Measurements from ENCODE around the gene TACR1.
"Not testable (repeated sequence)": the region's sequence is repeated elsewhere in the genome, so short reads cannot be mapped to it uniquely, and the experiment has no call there.

TACR1 gene, protein sequence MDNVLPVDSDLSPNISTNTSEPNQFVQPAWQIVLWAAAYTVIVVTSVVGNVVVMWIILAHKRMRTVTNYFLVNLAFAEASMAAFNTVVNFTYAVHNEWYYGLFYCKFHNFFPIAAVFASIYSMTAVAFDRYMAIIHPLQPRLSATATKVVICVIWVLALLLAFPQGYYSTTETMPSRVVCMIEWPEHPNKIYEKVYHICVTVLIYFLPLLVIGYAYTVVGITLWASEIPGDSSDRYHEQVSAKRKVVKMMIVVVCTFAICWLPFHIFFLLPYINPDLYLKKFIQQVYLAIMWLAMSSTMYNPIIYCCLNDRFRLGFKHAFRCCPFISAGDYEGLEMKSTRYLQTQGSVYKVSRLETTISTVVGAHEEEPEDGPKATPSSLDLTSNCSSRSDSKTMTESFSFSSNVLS

DNA sequence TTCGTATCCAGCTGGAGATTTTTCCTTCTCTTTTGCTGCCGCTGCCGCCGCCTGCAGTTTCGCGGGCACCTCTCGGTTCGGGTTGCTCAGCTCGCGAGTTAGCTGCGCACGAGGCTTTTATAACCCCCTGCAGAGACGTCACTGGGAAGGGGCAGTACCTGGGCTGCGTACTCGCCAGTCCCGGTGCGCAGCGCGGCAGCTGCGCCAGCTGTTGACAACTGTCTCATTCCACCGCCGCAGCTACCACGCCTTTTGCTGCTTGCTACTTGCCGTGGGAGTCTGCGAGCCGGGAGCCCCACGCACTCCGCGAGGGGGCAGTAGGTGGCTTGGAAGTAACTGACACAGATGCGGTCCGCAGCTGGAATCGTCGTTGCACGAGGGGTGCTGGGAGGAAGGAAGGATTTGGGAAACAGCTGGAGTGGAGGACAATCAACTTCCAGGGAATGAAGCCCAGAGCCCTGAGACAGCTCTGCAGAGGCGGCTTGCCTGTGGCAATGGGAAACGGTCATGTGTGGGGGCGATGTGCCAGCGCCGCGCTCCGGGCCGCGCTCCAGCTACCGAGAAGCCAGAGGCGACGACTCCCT is at the start of gene TACR1:
TSS of gene TACR1 (minus strand) at position 93 of the 584 bp plus-strand sequence. CDS start 586 bp downstream, outside the sequence.
- no peak for DNase-seq

DNA sequence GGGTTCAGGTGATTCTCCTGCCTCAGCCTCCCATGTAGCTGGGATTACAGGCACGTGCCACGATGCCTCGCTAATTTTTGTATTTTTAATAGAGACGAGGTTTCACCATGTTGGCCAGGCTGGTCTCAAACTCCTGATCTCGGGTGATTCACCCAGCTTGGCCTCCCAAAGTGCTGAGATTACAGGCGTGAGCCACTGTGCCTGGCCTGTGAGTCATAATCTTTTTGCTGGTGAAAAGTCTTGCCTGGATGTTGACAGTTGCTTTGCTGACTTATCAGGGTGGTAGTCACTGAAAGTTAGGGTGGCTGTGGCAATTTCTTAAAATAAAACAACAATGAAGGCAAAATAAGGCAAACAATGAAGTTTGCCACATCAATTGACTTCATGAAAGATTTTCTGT is 49.3 kb upstream of the TACR1 start:
- DNase-seq, result not testable (repeated sequence)

DNA sequence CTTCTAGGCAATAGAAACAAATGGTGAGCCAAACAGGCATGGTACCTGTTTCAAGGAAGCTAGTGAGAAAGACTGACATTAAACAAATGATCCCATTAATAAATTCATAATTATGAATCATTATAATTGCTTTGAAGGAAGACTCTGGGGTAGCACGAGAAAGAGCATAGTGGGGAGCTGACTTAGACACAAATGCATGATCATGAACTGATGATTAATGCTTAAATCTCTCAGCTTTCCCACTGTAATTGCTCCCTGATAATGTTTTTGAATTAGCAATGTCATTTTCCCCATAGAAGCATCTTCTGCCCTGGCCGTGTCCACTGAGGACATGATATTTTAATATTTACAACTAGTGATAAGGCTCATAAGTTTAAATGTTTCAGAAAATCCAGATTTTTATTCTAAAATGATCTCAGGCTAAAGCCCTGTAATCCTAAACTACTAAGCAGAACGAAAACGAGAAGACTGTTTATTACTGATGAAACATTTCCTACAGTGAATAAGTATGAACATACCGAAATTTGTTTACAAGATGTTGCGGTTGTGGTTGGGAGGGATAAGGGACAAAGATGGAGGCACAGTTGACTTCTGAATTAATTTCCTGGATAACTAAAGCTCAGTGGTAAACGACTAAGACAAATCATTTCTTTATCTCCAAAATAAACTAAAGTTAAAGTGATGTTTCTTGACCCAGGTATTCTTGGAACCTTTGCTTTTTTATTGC is 47.3 kb upstream of the TACR1 start:
- no peak for DNase-seq

DNA sequence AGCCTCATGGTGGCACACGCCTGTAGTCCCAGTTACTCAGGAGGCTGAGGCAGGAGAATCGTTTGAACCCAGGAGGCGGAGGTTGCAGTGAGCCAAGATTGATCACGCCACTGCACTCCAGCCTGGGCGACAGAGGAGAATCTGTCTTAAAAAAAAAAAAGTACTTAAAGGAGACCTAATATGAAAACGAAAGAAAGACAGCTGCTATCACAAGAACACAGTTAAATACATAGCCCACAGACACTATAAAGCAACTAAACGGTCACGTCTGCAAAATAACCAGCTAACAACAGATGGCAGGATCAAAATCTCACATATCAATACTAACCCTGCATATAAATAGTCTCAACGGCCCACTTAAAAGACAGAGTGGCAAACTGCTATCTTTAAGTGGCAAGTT is 43.9 kb upstream of the TACR1 start:
- DNase-seq, result no peak

DNA sequence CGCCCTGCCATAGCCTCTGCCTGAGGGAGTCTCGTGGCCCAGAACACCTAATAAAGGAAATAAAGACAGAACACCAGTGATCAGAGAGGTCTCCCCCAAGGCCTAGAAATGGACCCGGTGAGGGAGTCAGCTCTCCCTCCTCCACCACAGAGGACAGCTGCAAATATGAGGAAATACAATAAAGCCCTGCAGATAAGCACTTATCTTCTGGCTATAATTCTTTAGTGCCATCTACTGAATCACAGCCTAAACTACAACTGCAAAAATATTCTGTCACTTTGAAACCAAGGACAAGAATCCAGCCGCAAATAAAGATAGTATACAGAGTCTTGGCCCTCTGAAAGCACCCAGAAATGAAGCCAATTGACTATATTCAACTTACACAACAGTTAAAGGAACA is 42.4 kb upstream of the TACR1 start:
- no peak for DNase-seq

DNA sequence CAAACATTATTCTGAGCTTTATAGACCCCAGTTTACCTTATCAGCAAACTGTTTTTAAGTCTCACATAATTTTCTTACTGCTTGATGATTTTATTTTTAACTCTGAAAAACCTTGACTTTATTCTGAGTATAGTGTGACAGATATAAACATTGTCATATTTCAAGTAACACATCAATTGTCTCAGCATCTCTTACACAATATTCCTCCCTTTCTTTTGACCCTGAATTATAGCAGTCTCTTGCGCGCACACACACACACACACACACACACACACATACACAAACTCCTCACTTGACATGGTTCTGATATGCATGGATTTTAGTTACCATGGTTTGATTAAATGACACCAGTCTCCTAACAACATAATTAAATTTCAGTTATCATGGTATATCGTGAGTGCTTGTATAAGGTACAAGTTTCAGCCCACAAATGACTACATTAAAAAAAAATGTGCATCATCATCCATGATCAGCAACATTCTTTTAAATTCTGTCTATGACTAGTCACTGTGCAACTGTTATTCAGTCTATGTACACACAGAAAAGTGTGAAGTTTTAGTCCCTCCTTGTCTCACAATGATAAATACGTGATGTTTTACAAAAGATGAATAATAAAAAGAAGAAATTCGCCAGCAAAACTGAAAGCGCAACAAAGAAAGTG is 39.5 kb upstream of the TACR1 start:
- DNase-seq, result no peak

DNA sequence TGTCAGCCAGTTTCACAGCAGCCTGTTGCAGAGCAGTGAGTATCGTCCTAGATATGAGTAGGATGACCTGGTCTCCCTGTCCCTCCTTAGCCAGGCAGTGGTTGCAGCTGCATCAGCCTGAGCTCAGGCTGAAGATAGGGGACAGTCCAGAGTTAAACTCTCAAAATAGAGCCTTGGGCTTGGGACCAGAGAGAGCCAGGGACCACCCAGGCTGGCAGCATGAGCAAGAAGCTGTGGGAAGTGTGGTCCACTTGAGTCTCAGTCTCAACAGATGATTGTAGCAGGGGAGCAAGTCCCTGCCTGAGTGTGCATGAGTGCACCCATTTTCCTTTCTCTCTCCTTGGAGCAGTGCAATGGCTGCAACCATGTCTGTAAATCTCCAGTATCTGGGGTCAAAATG is 38.0 kb upstream of the TACR1 start:
- DNase-seq, result no peak

DNA sequence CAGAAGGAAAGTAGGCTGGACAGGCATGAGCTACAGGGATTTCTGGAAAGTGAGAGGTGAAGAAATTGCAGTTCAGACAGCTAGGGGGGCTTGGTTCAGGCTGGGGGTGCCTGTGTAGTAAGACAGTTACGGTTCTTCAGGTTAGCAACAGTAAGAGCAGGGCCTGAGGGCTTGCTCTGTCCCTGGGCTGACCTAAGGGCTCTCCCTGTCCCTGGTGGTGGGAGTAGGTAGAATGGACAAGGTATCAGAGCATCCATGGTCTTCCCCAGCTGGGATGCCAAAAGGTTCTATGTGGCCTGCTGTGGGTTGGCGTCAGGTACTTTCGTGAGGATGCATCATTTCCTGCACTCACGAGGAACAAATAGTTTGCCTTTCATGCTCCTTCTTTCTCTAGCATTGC is 34.6 kb upstream of the TACR1 start:
- no peak for DNase-seq

DNA sequence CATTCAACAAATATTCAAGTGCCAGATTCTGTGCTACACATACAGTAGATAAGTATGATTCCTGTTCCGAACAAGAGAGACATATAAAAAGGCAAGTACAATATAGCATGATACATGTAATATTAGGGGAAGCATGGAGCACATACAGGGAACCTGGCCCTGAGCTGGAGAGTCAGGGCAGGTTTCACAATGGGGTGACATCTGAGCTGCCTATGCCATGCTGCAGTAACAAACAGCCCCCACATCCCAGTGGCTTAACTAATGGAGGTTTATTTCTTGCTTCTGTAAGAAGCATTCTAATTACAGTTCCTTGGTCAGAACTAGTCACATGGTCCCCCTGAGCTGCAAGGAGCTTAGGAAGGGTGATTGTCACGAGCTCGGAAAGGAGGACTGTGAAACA is 27.3 kb upstream of the TACR1 start:
- DNase-seq, result no peak

DNA sequence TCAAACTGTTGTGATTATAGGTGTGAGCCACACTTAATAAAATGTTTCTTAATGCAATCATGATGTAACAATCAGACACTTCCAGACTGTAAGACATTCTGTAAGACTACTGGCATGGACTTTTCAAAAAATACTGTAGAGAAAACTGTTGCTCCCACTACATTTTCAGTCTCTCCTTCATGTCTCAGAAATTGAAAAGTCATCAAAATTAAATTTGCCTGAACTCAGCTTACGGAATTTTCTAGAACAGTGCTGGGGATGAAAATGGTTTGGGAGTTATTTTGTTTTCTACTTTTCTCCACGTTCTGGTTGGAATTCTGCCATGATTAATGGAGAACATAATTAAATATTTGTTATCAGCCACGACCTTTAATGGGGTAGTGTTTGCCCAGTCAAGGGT is 26.8 kb upstream of the TACR1 start:
- no peak for DNase-seq

DNA sequence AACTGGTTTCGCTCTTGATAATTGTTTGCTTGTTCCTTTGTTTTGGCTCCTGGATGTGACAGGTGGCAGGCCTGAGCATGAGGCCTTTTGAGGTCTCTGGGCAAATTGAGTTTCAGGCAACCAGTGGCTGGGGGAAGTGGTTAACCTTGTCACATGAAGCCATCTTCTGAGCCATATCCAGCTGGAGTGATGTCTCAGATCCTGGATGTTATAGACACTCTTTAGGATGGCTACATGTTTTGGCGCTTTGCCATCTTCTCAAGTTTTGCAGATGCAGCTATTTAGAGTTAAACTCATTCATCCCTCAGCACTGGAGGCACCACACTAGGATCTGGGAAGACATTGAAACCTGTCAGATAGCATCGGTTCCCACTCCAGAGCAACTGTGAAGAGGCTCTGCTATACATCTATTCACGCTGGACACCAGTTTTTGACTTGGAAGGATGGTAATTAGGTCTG is 25.3 kb upstream of the TACR1 start:
- DNase-seq, result no peak

DNA sequence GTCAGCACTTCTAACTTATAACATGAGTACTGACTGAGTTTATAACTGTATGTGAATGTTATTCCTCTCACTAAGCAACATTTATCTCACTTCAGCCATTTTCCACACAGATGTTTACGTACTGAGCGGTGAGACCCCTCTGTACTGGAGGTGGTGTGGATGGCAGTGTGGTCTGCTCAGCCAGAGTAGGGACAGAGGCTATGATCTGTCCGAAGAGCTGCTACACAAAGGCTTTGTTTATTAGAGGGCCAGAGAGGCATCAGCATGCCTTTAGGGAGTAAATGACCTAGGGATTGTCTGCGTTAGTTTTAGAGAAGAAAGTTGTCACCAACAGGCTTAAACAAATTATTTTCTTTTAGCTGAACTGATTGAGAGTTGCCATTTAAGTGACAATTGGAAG is 23.2 kb upstream of the TACR1 start:
- DNase-seq, result no peak

DNA sequence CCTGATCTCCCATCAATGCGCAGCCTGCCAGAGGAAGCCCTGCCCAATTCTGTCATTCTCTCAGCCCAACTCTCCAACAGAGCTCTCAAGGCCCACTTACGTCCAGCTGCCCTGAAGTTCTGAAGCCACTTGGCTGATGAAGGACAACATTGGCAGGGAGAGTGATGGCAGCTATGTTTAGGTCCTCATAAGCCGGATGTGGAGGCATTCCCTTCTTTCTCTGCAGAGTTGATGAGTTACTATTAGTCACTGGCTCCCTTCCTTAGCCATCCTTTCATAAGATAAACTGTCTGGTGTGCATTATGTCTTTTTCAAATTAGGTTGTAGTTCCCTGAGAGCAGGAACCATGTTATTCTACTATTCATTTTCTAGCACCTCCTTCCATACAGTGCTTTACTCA is 22.5 kb upstream of the TACR1 start:
- no peak for DNase-seq

DNA sequence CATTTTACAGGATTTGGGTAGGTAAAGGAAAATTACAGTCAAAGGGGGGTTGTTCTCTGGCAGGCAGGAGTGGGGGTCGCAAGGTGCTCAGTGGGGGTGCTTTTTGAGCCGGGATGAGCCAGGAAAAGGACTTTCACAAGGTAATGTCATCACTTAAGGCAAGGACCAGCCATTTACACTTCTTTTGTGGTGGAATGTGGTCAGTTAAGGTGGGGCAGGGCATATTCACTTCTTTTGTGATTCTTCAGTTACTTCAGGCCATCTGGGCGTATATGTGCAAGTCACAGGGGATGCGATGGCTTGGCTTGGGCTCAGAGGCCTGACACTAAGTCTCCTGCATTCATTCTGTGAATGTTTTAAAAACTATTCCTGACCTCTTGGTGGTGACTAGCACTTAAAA is 19.9 kb upstream of the TACR1 start:
- not testable (repeated sequence) for DNase-seq

DNA sequence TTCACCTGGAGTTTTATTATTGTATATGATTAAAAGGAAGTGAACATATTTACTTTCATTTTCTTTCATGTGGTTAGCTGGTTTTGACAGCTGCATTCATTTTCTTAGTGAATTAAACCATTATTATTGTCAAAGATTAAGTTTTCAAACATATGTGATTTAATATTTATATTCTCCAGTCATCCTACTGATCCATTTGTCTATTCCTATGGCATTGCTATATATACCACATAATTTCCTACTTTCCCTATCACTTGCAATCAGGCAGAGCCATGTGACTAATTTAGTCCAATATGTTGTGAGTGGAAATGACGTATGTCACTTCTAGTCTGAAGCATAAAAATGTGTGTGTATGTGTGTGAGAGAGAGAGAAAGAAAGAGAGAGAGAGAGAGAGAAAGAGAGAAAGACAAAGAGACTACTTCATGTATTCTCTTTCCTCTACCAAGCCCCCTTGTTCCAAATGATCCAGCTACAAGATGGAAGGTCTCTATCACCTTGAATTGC is 12.0 kb upstream of the TACR1 start:
- DNase-seq, result no peak

DNA sequence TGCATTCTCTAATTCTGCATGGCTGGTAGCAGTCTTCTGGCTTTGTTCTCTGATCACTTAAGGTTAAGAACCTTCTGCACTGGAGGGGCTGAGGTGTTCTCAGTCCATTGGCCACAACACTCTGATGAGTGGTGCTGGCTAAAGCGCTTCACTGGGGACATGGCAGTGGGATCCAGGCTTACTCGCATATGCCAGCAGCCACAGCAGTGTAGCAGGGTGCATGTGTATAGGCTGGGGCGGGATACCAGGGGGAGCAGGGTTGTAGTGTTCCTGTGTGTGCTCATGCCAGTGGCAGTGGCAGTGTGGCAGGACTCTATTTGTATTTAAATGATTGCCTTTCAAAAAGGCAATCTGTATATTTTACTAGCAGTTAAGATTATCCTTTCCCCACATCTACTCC is 11.1 kb upstream of the TACR1 start:
- no peak for DNase-seq

DNA sequence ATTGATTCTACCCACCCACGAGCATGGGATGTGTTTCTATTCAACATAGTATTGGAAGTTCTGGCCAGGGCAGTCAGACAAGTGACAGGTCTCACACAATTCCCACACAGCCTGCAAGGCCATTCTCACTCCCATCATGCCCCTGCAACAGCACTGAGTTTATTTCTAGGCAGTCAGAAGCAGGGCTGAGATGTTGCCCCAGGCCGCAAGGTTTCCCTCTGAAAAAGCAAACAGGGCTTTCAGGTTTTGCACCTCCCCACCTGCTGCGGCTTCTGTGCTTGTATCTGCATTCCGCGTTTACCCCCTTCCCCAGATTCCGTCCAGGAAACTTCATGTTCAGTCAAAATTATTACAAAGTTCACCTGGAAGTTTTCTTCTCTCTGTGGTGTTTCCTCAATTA is 9.4 kb upstream of the TACR1 start:
- no peak for DNase-seq

DNA sequence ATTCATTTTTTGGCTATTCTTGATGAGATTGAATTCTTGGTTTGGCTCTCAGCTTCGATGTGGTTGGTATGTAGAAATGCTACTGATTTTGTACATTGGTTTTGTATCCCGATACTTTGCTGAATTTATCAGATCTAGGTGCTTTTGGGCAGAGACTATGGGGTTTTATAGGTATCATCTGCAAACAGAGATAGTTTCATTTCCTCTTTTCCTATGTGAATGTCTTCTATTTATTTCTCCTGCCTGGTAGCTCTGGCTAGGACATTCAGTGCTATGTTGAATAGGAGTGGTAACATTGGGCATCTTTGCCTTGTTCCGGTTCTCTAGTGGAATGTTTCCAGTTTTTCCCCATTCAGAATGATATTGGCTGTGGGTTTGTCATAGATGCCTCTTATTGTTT is 5.5 kb upstream of the TACR1 start:
- no peak for DNase-seq

DNA sequence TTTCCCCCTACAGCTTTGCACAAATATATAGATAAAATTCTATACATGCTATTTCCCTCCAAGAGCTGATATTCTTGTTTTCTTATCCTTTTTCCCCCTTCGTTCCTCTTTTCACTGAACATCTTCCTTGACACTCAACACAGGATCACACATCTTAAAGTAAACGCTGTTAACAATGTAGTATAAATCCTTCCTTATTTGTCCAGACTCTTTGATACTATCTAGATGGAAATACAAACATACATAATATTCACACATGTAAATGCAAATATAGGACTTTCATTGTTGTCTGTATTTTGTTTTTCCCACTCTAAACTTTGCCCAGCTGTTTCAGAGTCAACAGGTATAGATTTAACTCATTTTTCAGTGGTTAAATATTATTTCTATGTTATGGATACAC is 3.0 kb upstream of the TACR1 start:
- no peak for DNase-seq

DNA sequence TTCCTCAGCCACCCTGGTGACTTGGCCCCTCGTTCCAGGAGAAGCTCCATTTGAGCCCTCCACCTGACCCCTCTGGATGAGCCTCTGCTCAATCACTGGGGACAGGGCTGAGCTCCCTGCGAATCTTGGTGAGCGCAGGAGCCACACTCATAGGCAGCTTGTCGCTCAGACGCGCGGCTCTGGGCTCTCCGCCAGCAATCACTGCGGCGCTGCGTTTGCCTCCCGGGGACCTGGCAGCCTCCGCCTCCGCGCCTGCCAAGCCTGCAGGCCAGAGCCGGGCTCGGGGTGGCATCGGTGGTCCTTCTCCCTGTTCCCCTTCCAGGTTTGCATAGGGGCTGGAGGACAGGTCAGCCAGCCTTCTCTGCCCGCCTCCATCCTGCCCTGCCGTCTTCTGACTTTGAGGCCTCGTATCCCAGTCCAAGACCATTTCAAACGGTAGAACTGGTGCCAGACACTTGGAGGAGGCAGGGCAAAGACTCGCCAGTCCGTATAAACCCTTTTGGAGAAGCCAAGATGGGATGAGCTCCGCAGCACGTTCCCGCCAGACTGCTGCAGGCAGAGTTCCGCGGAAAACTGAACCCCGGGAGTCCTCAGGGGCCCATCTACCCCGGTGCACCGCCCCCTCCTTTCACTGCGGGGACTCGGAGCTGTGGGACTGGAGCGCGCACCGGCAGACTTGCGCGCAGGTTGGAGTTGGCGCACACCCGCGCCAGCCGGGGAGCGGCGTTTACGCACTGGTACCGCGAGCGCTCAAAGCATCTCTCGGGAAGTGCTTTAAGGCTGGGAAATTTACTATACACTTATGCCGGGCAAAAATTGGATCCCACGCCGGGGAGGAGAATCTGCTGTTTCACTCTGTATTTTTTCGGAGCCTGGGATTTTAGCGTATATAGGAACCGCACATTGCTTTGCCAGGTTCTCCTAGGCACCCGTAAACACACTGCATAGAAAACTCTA is 1.1 kb upstream of the TACR1 start:
- no peak for DNase-seq

DNA sequence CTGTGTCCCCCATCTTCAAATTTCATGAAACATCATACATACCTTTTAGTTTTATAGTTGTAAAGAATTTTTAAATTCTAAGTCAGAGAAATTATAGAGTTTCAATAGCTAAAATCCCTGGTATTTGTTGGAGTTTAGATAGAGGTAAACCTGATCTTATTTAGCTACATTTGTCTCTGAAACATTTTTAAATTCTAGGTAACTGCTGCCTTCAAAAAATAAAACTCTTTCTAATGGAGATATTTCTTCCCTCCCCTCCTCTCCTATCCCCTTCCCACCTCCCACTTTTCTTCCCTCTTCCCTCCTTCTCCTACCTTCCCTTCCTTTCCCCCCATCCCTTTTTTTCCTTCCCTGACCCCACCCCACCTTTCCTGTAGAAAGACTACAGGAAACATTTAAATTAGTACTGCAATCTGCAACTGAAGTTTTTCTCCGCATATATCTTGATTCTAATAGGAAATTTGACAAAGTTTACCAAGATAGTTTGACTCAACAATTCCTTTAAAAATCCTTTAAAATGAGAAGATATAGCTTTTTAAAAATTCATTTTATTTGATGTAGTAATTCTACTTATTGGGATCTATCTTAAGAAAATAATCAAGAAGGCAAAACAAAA is 4.1 kb downstream of the TACR1 start:
- no peak for DNase-seq

Data from NK-92 treated with Interleukin-12 subunit alpha and Interleukin-12 subunit beta, amount 100 ng/mL, for 24 hours (cell line).